GM10266 (cell line): ENCODE results near the gene B3GNT3.

Experiments used
- DNase-seq: peaks from one replicate; pipeline ENCODE4 v3.0.0; 2012; ENCODE audit errors: extremely low spot score
- CTCF ChIP-seq: IDR thresholded peaks from 2 replicates; pipeline ENCODE4 v1.5.1; 2012; ENCODE audit warnings: mild to moderate bottlenecking, low read depth; ENCODE audit not compliant: control insufficient read depth, insufficient read depth; ENCODE audit errors: missing control alignments

B3GNT3 gene

DNA sequence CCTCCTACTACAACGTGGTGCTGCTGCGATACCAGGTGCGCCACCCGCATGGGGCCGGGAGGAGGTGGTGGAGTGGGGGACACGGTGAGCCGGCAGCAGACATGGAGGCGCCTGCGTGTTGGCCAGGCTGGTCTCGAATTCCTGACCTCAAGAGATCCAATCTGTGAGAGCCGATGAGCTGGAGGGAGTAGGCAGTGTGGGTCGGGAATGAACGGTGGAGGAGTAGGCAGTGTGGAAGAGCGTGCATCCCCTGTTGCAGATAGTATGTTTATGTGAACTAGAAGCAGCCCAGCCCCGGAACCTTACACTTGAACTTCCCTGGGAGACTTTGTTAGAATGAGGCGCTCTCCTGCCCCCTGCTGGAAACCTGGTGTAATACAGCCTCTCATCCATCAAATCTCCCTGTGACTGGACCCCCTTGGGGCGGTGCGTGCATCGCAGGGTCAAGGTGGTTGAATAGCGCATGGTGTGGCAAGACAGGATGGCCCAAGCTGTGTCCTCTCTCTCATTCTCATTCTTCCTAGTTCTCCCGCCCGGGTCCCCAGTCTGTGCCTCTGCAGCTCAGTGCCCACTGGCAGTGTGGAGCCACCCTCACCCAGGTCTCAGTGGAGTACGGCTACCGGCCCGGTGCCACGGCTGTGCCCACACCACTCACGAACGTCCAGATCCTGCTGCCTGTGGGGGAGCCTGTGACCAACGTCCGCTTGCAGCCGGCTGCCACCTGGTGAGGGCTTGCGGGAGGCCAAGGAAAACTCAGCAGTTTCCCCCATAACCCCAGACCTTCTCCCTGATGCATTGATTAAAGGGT is 10.5 kb upstream of the B3GNT3 start:
- DNase-seq: peak; percentile 86
- peak; percentile 78 for TF ChIP-seq CTCF

GRCh38 chr19:17787274-17787913 is 7.5 kb upstream of the B3GNT3 start:
- TF ChIP-seq CTCF: no peak
- no peak for DNase-seq

DNA sequence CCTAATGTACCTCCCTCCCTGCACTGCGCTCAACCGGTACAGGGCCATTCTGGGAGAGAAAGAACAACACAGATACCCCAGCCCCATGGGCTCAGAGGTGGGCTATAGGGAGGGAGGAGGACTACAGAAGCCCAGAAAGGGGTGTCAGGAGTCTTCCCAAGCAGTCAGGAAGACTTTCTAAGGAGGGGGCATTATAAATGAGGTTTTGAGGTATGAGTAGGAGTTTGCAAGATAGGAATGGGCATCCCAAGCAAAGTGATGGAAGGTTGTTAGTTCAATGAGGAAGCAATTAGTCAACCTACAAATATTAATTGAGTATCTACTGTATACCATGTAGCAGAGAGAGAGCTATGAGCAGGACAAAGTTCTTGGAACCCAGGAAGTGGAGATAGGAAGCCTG is 6.3 kb upstream of the B3GNT3 start:
- DNase-seq: no peak
- TF ChIP-seq CTCF: no peak

DNA sequence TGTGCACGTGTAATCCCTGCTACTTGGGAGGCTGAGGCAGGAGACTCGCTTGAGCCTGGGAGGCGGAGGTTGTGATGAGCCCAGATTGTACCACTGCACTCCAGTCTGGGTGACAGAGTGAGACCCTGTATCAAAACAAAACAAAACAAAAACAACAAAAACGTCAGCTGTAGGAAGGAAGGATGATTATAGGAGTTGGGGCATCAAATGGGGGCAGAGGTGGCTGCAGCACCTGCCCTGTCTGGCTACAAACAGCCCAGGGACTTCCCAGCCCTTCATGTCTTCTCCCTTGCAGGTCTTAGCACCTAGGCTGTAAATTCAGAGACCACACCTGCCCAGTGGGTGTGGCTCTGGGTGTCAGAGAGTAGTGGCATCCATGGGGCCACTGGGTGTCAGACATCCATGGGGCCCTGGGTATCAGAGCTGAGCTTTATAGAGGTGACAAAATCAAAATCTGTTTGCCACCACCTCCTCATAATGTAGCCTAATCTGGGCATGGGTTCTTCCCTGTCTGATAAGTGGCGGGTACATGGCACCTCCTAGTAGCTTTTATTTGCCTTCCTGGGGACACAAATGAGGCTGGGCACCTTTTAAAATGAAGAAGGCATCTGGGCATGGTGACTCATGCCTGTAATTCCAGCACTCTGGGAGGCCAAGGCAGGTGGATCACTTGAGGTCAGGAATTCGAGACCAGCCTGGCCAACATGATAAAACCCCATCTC is 4.7 kb upstream of the B3GNT3 start:
- DNase-seq: no peak
- TF ChIP-seq CTCF: no peak

DNA sequence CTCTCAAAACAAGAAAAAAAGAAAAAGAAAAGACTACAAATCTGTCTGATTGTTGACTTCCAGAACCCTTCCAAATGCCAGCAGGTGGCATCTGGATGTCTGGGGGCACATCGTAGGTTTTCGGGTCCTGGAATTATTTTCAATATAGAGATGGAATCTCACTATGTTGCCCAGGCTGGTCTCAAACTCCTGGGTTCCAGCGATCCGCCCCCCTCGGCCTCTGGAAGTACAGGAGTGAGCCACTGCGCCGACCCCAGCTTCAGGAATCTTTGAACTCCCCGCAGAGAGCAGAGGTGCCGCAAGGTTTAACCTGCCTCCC is 567 bp upstream of the B3GNT3 start:
- no peak for TF ChIP-seq CTCF
- no peak for DNase-seq

DNA sequence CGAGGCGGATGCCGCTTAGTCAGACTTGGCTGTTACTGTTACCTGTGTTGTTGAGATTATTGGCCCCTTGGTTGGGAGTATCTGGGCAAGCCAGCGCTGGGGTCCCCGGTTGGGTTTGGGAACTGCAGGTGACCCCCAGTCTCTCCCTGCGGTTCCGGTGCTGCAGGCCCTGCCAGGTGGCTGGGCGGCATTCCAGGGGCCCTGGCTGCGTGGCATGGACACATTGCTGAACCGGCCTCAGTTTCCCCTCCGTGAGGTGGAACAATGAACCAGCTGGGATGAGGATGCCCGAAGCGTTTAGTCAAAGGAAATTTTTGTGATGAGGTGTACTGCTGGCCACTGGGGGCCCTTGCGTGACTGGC is 538 bp downstream of the B3GNT3 start:
- no peak for TF ChIP-seq CTCF
- DNase-seq: no peak
